HEK293 (cell line): ENCODE results near the gene UPP2.

Experiments used
- CTCF ChIA-PET: fragments of 350-600 bp; formaldehyde crosslinking; extraction: SDS; loops from one replicate; lab custom pipeline; 2021; ENCODE audit warnings: antibody characterized with exemption; lab: Yijun Ruan, JAX
- POLR2A ChIA-PET: fragments of 300-600 bp; formaldehyde crosslinking; extraction: SDS; loops from one replicate; lab custom pipeline; 2020; ENCODE audit warnings: antibody characterized with exemption, inconsistent platforms; lab: Yijun Ruan, JAX
- H3K27ac ChIP-seq: fragments of 200-500 bp; sonication (Bioruptor generic); 2 replicates; pipeline ENCODE4 v1.5.1; 2014; ENCODE audit warnings: low read depth, low read length, control low read depth, inconsistent platforms; ENCODE audit errors: extremely low read depth
- H3K36me3 ChIP-seq, 2 experiments: fragments of 200-500 bp in 1 of 2; sonication (Bioruptor generic) in 1 of 2; 1 replicate in 1 of 2; 2 replicates in 1 of 2; pipeline ENCODE4 v1.5.1; 2014 to 2017; ENCODE audit warnings: inconsistent platforms in 2 of 2, low read length in 2 of 2; ENCODE audit not compliant: control insufficient read depth in 2 of 2, insufficient read depth in 1 of 2
- H3K4me1 ChIP-seq: fragments of 200-500 bp; sonication (Bioruptor generic); 2 replicates; pipeline ENCODE4 v1.5.1; 2014; ENCODE audit warnings: mild to moderate bottlenecking, low read length, inconsistent platforms; ENCODE audit not compliant: control insufficient read depth, insufficient read depth
- H3K4me3 ChIP-seq: 2 replicates; pipeline ENCODE4 v1.5.1; 2011; ENCODE audit warnings: low read depth, mild to moderate bottlenecking, control low read depth, low read length, moderate library complexity
- H3K9me3 ChIP-seq: fragments of 200-500 bp; sonication (Bioruptor generic); 2 replicates; pipeline ENCODE4 v1.5.1; 2014; ENCODE audit warnings: low read depth, low read length, inconsistent platforms; ENCODE audit not compliant: control insufficient read depth, insufficient read depth
- HOXC10 ChIP-seq: sonication (generic); formaldehyde crosslinking; IDR thresholded peaks from 2 replicates; pipeline ENCODE4 v1.8.1; 2023; ENCODE audit warnings: mild to moderate bottlenecking, missing genetic modification reagents
- KLF9 ChIP-seq: fragments of 450-650 bp; formaldehyde crosslinking; IDR thresholded peaks from 2 replicates; pipeline ENCODE4 v1.5.1; 2016; ENCODE audit warnings: missing biosample characterization, missing genetic modification characterization, low read depth
- OVOL3 ChIP-seq: fragments of 450-650 bp; formaldehyde crosslinking; IDR thresholded peaks from 2 replicates; pipeline ENCODE4 v1.5.1; 2016; ENCODE audit warnings: missing biosample characterization, missing genetic modification characterization
- PRDM1 ChIP-seq: fragments of 450-650 bp; formaldehyde crosslinking; IDR thresholded peaks from 2 replicates; pipeline ENCODE4; 2016; ENCODE audit warnings: missing biosample characterization, missing genetic modification characterization
- PRDM6 ChIP-seq: fragments of 450-650 bp; formaldehyde crosslinking; IDR thresholded peaks from 2 replicates; pipeline ENCODE4 v1.5.1; 2017; ENCODE audit warnings: missing biosample characterization, missing genetic modification characterization
- REPIN1 ChIP-seq: fragments of 450-650 bp; formaldehyde crosslinking; IDR thresholded peaks from 2 replicates; pipeline ENCODE4 v1.5.1; 2017; ENCODE audit warnings: missing biosample characterization, missing genetic modification characterization, low read depth
- ZBTB48 ChIP-seq: fragments of 450-650 bp; formaldehyde crosslinking; IDR thresholded peaks from 2 replicates; pipeline ENCODE4 v1.5.1; 2016; ENCODE audit warnings: missing biosample characterization, missing genetic modification characterization
- ZFHX2 ChIP-seq: fragments of 450-650 bp; formaldehyde crosslinking; conservative IDR thresholded peaks from 2 replicates; pipeline ENCODE4 v1.5.1; 2016; ENCODE audit warnings: missing biosample characterization, missing genetic modification characterization
- ZFP37 ChIP-seq: fragments of 450-650 bp; formaldehyde crosslinking; IDR thresholded peaks from 2 replicates; pipeline ENCODE4 v1.5.1; 2016; ENCODE audit warnings: missing biosample characterization, missing genetic modification characterization
- ZNF366 ChIP-seq: fragments of 450-650 bp; formaldehyde crosslinking; conservative IDR thresholded peaks from 2 replicates; pipeline ENCODE4 v1.5.1; 2016; ENCODE audit warnings: missing biosample characterization, missing genetic modification characterization
- ZNF404 ChIP-seq: fragments of 450-650 bp; formaldehyde crosslinking; IDR thresholded peaks from 2 replicates; pipeline ENCODE4 v1.5.1; 2017; ENCODE audit warnings: missing biosample characterization, missing genetic modification characterization
- ZNF513 ChIP-seq: fragments of 450-650 bp; IDR thresholded peaks from 2 replicates; pipeline ENCODE4 v1.5.1; 2018; ENCODE audit warnings: missing biosample characterization, missing genetic modification characterization
- ZNF518A ChIP-seq: fragments of 450-650 bp; formaldehyde crosslinking; conservative IDR thresholded peaks from 2 replicates; pipeline ENCODE4 v1.5.1; 2016; ENCODE audit warnings: low read depth, missing biosample characterization, missing genetic modification characterization
- ZNF560 ChIP-seq: fragments of 450-650 bp; formaldehyde crosslinking; IDR thresholded peaks from 2 replicates; pipeline ENCODE4 v1.5.1; 2017; ENCODE audit warnings: missing biosample characterization, missing genetic modification characterization, borderline replicate concordance
- ZNF585B ChIP-seq: fragments of 450-650 bp; formaldehyde crosslinking; IDR thresholded peaks from 2 replicates; pipeline ENCODE4 v1.5.1; 2016; ENCODE audit warnings: missing biosample characterization, missing genetic modification characterization
- ZNF629 ChIP-seq: fragments of 450-650 bp; formaldehyde crosslinking; IDR thresholded peaks from 2 replicates; pipeline ENCODE4 v1.5.1; 2017; ENCODE audit warnings: missing biosample characterization, missing genetic modification characterization
- ZNF654 ChIP-seq: fragments of 450-650 bp; formaldehyde crosslinking; IDR thresholded peaks from 2 replicates; pipeline ENCODE4 v1.5.1; 2016; ENCODE audit warnings: low read depth, missing biosample characterization, missing genetic modification characterization
- ZNF664 ChIP-seq: fragments of 450-650 bp; formaldehyde crosslinking; IDR thresholded peaks from 2 replicates; pipeline ENCODE4 v1.5.1; 2016; ENCODE audit warnings: missing biosample characterization, missing genetic modification characterization
- ZNF707 ChIP-seq: fragments of 450-650 bp; formaldehyde crosslinking; IDR thresholded peaks from 2 replicates; pipeline ENCODE4 v1.5.1; 2016; ENCODE audit warnings: missing biosample characterization, missing genetic modification characterization
- ZNF776 ChIP-seq: fragments of 450-650 bp; formaldehyde crosslinking; IDR thresholded peaks from 2 replicates; pipeline ENCODE4 v1.5.0; 2017; ENCODE audit warnings: missing biosample characterization, missing genetic modification characterization, borderline replicate concordance
- ZNF777 ChIP-seq: fragments of 450-650 bp; formaldehyde crosslinking; IDR thresholded peaks from 2 replicates; pipeline ENCODE4 v1.5.1; 2017; ENCODE audit warnings: missing biosample characterization, missing genetic modification characterization, borderline replicate concordance
- ZNF843 ChIP-seq: fragments of 450-650 bp; formaldehyde crosslinking; IDR thresholded peaks from 2 replicates; pipeline ENCODE4 v1.5.1; 2016; ENCODE audit warnings: missing biosample characterization, missing genetic modification characterization
- ZSCAN4 ChIP-seq: fragments of 450-650 bp; formaldehyde crosslinking; IDR thresholded peaks from 2 replicates; pipeline ENCODE4 v1.5.1; 2017; ENCODE audit warnings: missing biosample characterization, missing genetic modification characterization
- TF ChIP-seq, protein P1 (sequence below): fragments of 450-650 bp; formaldehyde crosslinking; IDR thresholded peaks from 2 replicates; pipeline ENCODE4 v1.5.1; 2016; ENCODE audit warnings: missing biosample characterization, missing genetic modification characterization

The UPP2 gene

GRCh38 chr2:158131919-158132566, 30.4 kb downstream of the UPP2 start (continued):
- TF ChIP-seq PRDM1 (tag by site-specific recombination), result no peak
- TF ChIP-seq ZNF777, result no peak
- no peak for TF ChIP-seq REPIN1
- TF ChIP-seq, protein P1, sequence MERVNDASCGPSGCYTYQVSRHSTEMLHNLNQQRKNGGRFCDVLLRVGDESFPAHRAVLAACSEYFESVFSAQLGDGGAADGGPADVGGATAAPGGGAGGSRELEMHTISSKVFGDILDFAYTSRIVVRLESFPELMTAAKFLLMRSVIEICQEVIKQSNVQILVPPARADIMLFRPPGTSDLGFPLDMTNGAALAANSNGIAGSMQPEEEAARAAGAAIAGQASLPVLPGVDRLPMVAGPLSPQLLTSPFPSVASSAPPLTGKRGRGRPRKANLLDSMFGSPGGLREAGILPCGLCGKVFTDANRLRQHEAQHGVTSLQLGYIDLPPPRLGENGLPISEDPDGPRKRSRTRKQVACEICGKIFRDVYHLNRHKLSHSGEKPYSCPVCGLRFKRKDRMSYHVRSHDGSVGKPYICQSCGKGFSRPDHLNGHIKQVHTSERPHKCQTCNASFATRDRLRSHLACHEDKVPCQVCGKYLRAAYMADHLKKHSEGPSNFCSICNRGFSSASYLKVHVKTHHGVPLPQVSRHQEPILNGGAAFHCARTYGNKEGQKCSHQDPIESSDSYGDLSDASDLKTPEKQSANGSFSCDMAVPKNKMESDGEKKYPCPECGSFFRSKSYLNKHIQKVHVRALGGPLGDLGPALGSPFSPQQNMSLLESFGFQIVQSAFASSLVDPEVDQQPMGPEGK (tag by site-specific recombination), result no peak

- POLR2A ChIA-PET, result no interaction called here
Measured at GRCh38 chr2:158134055-158134454, 32.4 kb downstream of the UPP2 start.

GRCh38 chr2:158134655-158135054, 33.0 kb downstream of the UPP2 start:
- POLR2A ChIA-PET, result no interaction called here
- H3K4me1 ChIP-seq, result no peaks in the 10 kb centered on the region; the same call in 1 of the 2 replicates
- no peak overlapping the region for H3K4me3 ChIP-seq
- no peak overlapping the region for H3K27ac ChIP-seq
- H3K36me3 ChIP-seq, result no peaks in the 10 kb centered on the region
- H3K9me3 ChIP-seq, result no peaks in the 10 kb centered on the region
- CTCF ChIA-PET, result interaction anchor here (0.6 kb wide), 1 partner anchor 579 kb away, joined by 5 read pairs; no protein-coding TSS in a partner anchor
- TF ChIP-seq KLF9 (tag by site-specific recombination) (no peak), ZNF776 (tag by site-specific recombination) (no peak), PRDM6 (tag by site-specific recombination) (no peak), ZNF585B (tag by site-specific recombination) (no peak), REPIN1 (no peak), ZNF629 (tag by site-specific recombination) (no peak), ZNF404 (tag by site-specific recombination) (no peak), ZNF518A (tag by site-specific recombination) (no peak), ZFHX2 (tag by site-specific recombination) (no peak), OVOL3 (tag by site-specific recombination) (no peak)

More at GRCh38 chr2:158134055-158134454, 32.4 kb downstream of the UPP2 start:
- Histone ChIP-seq H3K4me1 (no peaks in the 10 kb centered on the region; the same call in 1 of the 2 replicates), H3K4me3 (no peak overlapping the region)
- CTCF ChIA-PET, result no interaction called here
- TF ChIP-seq PRDM1 (tag by site-specific recombination), result no peak
- no peak for TF ChIP-seq HOXC10 (CRISPR knock-in tag)
- TF ChIP-seq ZNF664, result no peak
- no peak for TF ChIP-seq ZNF366 (tag by site-specific recombination)
- no peak for TF ChIP-seq ZFP37 (tag by site-specific recombination)
- no peak for TF ChIP-seq ZNF654 (tag by site-specific recombination)
- TF ChIP-seq ZNF843, result no peak
- no peak for TF ChIP-seq ZBTB48 (tag by site-specific recombination)
- no peak for TF ChIP-seq ZSCAN4
- no peak for TF ChIP-seq ZNF707 (tag by site-specific recombination)
- TF ChIP-seq ZNF560 (tag by site-specific recombination), result no peak
- no peak for TF ChIP-seq ZNF513
- TF ChIP-seq, all 188 proteins: peak for 0
- Histone ChIP-seq H3K9me3 (no peaks in the 10 kb centered on the region), H3K27ac (no peak overlapping the region), H3K36me3 (no peaks in the 10 kb centered on the region)
